Measurements from ENCODE around the gene NEK1. TPM values are rescaled to one million over a fixed set of nuclear protein-coding genes. Genes with fewer than 3 reads are reported as not detected.

The NEK1 gene
- polyA plus RNA-seq (2011; rRNA removed) (2.3 and 4.9 TPM in 2 replicates), polyA minus RNA-seq (2011; rRNA and poly(A)+ RNA removed) (7.3 and 8.5 TPM in 2 replicates)

- CTCF ChIA-PET, result interaction anchor here (0.6 to 2.7 kb wide), 23 partner anchors 9 to 436 kb away, joined by 3 to 15 read pairs (median 4); no protein-coding TSS in a partner anchor
- POLR2A ChIA-PET, result no interaction called here
Measured at GRCh38 chr4:169611991-169612870, at the start of gene NEK1. TSS of gene NEK1 (minus strand) at chr4:169612583. CDS start at chr4:169602630, 9,953 bp downstream.

GRCh38 chr4:169661761-169662160 is 49.4 kb upstream of the NEK1 start:
- no peak for TF ChIP-seq CTCF (IDR thresholded peaks at IDR 0.05; ENCODE audit: insufficient read depth, low read depth, low read length)
- CTCF ChIA-PET, result interaction anchor here (1.3 kb wide), 1 partner anchor 149 kb away, joined by 3 read pairs; no protein-coding TSS in a partner anchor

More at GRCh38 chr4:169611991-169612870, at the start of gene NEK1:
- no peaks in the 10 kb centered on the region for H3K27me3 ChIP-seq (ENCODE audit: control insufficient read depth, insufficient read depth, low read length)
- no peaks in the 10 kb centered on the region for H3K36me3 ChIP-seq (ENCODE audit: control insufficient read depth, insufficient read depth, low read length)
- TF ChIP-seq CTCF (IDR thresholded peaks at IDR 0.05; ENCODE audit: insufficient read depth, low read depth, low read length), result 0 out of 2 replicates have a peak, but pooled peaks have one; percentile 17
- no peak for DNase-seq (ENCODE audit: low read depth)
- H3K4me3 ChIP-seq (ENCODE audit: low read depth, low read length), result peak within 1 kb of the TSS; percentile 85

GRCh38 chr4:169660929-169661328 is 48.5 kb upstream of the NEK1 start:
- H3K27me3 ChIP-seq (ENCODE audit: control insufficient read depth, insufficient read depth, low read length), result no peaks in the 10 kb centered on the region
- CTCF ChIA-PET, result interaction anchor here (1.4 kb wide), 2 partner anchors 40 to 41 kb away, joined by 3 to 5 read pairs; partner anchors contain the start of gene CLCN3
- no peak for TF ChIP-seq CTCF (IDR thresholded peaks at IDR 0.05; ENCODE audit: insufficient read depth, low read depth, low read length)
- no peak for DNase-seq (ENCODE audit: low read depth)
- H3K4me3 ChIP-seq (ENCODE audit: low read depth, low read length), result peak overlapping the region; percentile 43
- H3K36me3 ChIP-seq (ENCODE audit: control insufficient read depth, insufficient read depth, low read length), result no peaks in the 10 kb centered on the region
- POLR2A ChIA-PET, result no interaction called here

More at GRCh38 chr4:169661761-169662160, 49.4 kb upstream of the NEK1 start:
- no peaks in the 10 kb centered on the region for H3K36me3 ChIP-seq (ENCODE audit: control insufficient read depth, insufficient read depth, low read length)
- no peak for DNase-seq (ENCODE audit: low read depth)
- no peak overlapping the region for H3K4me3 ChIP-seq (ENCODE audit: low read depth, low read length)
- H3K27me3 ChIP-seq (ENCODE audit: control insufficient read depth, insufficient read depth, low read length), result no peaks in the 10 kb centered on the region
- POLR2A ChIA-PET, result no interaction called here

GRCh38 chr4:169659716-169660670 is 47.6 kb upstream of the NEK1 start:
- POLR2A ChIA-PET, result interaction anchor here (0.6 kb wide), 1 partner anchor 11 kb away, joined by 3 read pairs; no protein-coding TSS in a partner anchor
- DNase-seq (ENCODE audit: low read depth), result peak; percentile 95
- TF ChIP-seq CTCF (IDR thresholded peaks at IDR 0.05; ENCODE audit: insufficient read depth, low read depth, low read length), result no peak
- no peaks in the 10 kb centered on the region for H3K27me3 ChIP-seq (ENCODE audit: control insufficient read depth, insufficient read depth, low read length)
- no peaks in the 10 kb centered on the region for H3K36me3 ChIP-seq (ENCODE audit: control insufficient read depth, insufficient read depth, low read length)
- H3K4me3 ChIP-seq (ENCODE audit: low read depth, low read length), result peak overlapping the region; percentile 43
- CTCF ChIA-PET, result interaction anchor here (1.2 to 2.0 kb wide), 4 partner anchors 10 to 50 kb away, joined by 3 to 5 read pairs (median 4); partner anchors contain the start of gene CLCN3
